Mesendoderm (in vitro differentiated cells): ENCODE measurements around the gene TMEM98.

Experiments used
- DNase-seq: peaks from one replicate; pipeline ENCODE4 v3.0.0; 2013
- H2AK5ac ChIP-seq: 2 replicates; pipeline ENCODE4 v1.6.1; 2013; ENCODE audit warnings: low read length, inconsistent platforms
- H2BK120ac ChIP-seq: 2 replicates; pipeline ENCODE4 v1.6.1; 2013; ENCODE audit warnings: low read depth, mild to moderate bottlenecking, low read length, moderate library complexity, mixed read lengths
- H2BK15ac ChIP-seq: replicated peaks from 2 replicates; pipeline ENCODE4 v1.6.1; 2013; ENCODE audit warnings: low read depth, mild to moderate bottlenecking, moderate library complexity
- H2BK5ac ChIP-seq: 2 replicates; pipeline ENCODE4 v1.6.1; 2013; ENCODE audit warnings: low read length, inconsistent platforms
- H3K18ac ChIP-seq: 2 replicates; pipeline ENCODE4 v1.6.1; 2013; ENCODE audit warnings: mild to moderate bottlenecking, low read length, mixed read lengths
- H3K23ac ChIP-seq: one replicate; pipeline ENCODE4 v1.6.1; 2013; ENCODE audit warnings: low read length
- H3K27ac ChIP-seq: 2 replicates; pipeline ENCODE4 v1.5.1; 2013; ENCODE audit warnings: low read depth, mild to moderate bottlenecking, inconsistent platforms, low read length, moderate library complexity
- H3K27me3 ChIP-seq: 2 replicates; pipeline ENCODE4 v1.6.1; 2013; ENCODE audit warnings: low read length, control low read depth, mild to moderate bottlenecking, inconsistent platforms; ENCODE audit not compliant: insufficient read depth, poor library complexity
- H3K36me3 ChIP-seq: 2 replicates; pipeline ENCODE4 v1.6.1; 2013; ENCODE audit warnings: low read length, inconsistent platforms; ENCODE audit not compliant: control insufficient read depth, insufficient read depth
- H3K4ac ChIP-seq: one replicate; pipeline ENCODE4 v1.6.1; 2013; ENCODE audit warnings: low read depth, mild to moderate bottlenecking, low read length, moderate library complexity
- H3K4me1 ChIP-seq: 2 replicates; pipeline ENCODE4 v1.6.1; 2013; ENCODE audit warnings: low read depth, low read length, inconsistent platforms; ENCODE audit not compliant: control insufficient read depth
- H3K4me2 ChIP-seq: 2 replicates; pipeline ENCODE4 v1.6.1; 2013; ENCODE audit warnings: low read length
- H3K4me3 ChIP-seq: 2 replicates; pipeline ENCODE4 v1.5.1; 2013; ENCODE audit warnings: mild to moderate bottlenecking, low read length
- H3K56ac ChIP-seq: one replicate; pipeline ENCODE4 v1.6.1; 2013; ENCODE audit warnings: low read length
- H3K79me1 ChIP-seq: 2 replicates; pipeline ENCODE4 v1.6.1; 2013; ENCODE audit warnings: low read length, inconsistent platforms
- H3K79me2 ChIP-seq: 2 replicates; pipeline ENCODE4 v1.6.1; 2013; ENCODE audit warnings: mild to moderate bottlenecking, low read length; ENCODE audit not compliant: control insufficient read depth, insufficient read depth
- H3K9ac ChIP-seq: 2 replicates; pipeline ENCODE4 v1.6.1; 2013; ENCODE audit warnings: low read length, inconsistent platforms
- H4K5ac ChIP-seq: one replicate; pipeline ENCODE4 v1.6.1; 2013; ENCODE audit warnings: low read length
- H4K8ac ChIP-seq: one replicate; pipeline ENCODE4 v1.6.1; 2013; ENCODE audit warnings: low read depth, mild to moderate bottlenecking, control low read depth, low read length, moderate library complexity
- WGBS: extraction: QIAGEN DNeasy Blood & Tissue Kit; methylation state at CpG from one replicate; pipeline ENCODE4 v1.1.7; 2013; ENCODE audit warnings: low lambda C conversion rate, missing lambda C conversion rate; ENCODE audit not compliant: insufficient coverage; ENCODE audit errors: extremely low coverage; 5-methylcytosine and 5-hydroxymethylcytosine counted together

Gene TMEM98

GRCh38 chr17:32936894-32937500 lies 9.0 kb downstream of the TMEM98 start:
- no peaks in the 10 kb centered on the region for H3K79me2 ChIP-seq
- peak; percentile 91 for DNase-seq
- H2AK5ac ChIP-seq, result no peak overlapping the region
- no peak overlapping the region for H3K27ac ChIP-seq
- H3K27me3 ChIP-seq, result no peaks in the 10 kb centered on the region
- H3K79me1 ChIP-seq, result peaks cover 5% of the 10 kb centered on the region
- H2BK15ac ChIP-seq, result no peak overlapping the region
- H3K56ac ChIP-seq, result no peak overlapping the region
- H3K4me1 ChIP-seq, result no peaks in the 10 kb centered on the region
- no peak overlapping the region for H3K4me3 ChIP-seq
- no peak overlapping the region for H3K18ac ChIP-seq
- H3K36me3 ChIP-seq, result peaks cover 3% of the 10 kb centered on the region
- no peak overlapping the region for H3K9ac ChIP-seq
- no CpG with 5 or more reads among the region's 14 CpGs for WGBS
- H3K4ac ChIP-seq, result no peak overlapping the region
- no peak overlapping the region for H3K4me2 ChIP-seq
- no peak overlapping the region for H4K8ac ChIP-seq
- no peak overlapping the region for H2BK5ac ChIP-seq
- H3K23ac ChIP-seq, result no peak overlapping the region
- H2BK120ac ChIP-seq, result no peak overlapping the region
- no peak overlapping the region for H4K5ac ChIP-seq

GRCh38 chr17:32940706-32941390 lies 12.9 kb downstream of the TMEM98 start:
- WGBS, result no CpG with 5 or more reads among the region's 10 CpGs

GRCh38 chr17:32941419-32942032 lies 13.6 kb downstream of the TMEM98 start:
- H3K18ac ChIP-seq, result no peak overlapping the region
- no CpG with 5 or more reads among the region's 8 CpGs for WGBS

More at GRCh38 chr17:32940706-32941390, 12.9 kb downstream of the TMEM98 start:
- no peak for DNase-seq
- no peak overlapping the region for H2BK120ac ChIP-seq
- H2BK15ac ChIP-seq, result no peak overlapping the region
- no peak overlapping the region for H3K23ac ChIP-seq
- no peak overlapping the region for H3K4me3 ChIP-seq
- no peaks in the 10 kb centered on the region for H3K79me1 ChIP-seq
- H3K18ac ChIP-seq, result no peak overlapping the region
- no peaks in the 10 kb centered on the region for H3K79me2 ChIP-seq
- no peak overlapping the region for H3K27ac ChIP-seq
- H2BK5ac ChIP-seq, result no peak overlapping the region
- no peak overlapping the region for H3K4me2 ChIP-seq
- H3K27me3 ChIP-seq, result no peaks in the 10 kb centered on the region
- no peak overlapping the region for H4K8ac ChIP-seq
- no peak overlapping the region for H2AK5ac ChIP-seq
- H3K9ac ChIP-seq, result no peak overlapping the region
- H3K4me1 ChIP-seq, result no peaks in the 10 kb centered on the region
- no peak overlapping the region for H3K4ac ChIP-seq
- no peak overlapping the region for H4K5ac ChIP-seq
- H3K36me3 ChIP-seq, result no peaks in the 10 kb centered on the region
- H3K56ac ChIP-seq, result no peak overlapping the region

GRCh38 chr17:32943206-32943605 lies 15.3 kb downstream of the TMEM98 start:
- no peaks in the 10 kb centered on the region for H3K79me2 ChIP-seq
- no peak overlapping the region for H3K4ac ChIP-seq
- H2BK120ac ChIP-seq, result no peak overlapping the region
- H3K27ac ChIP-seq, result no peak overlapping the region
- no peak overlapping the region for H4K8ac ChIP-seq
- no peak overlapping the region for H3K4me3 ChIP-seq
- H3K18ac ChIP-seq, result no peak overlapping the region
- H3K4me2 ChIP-seq, result no peak overlapping the region
- H3K56ac ChIP-seq, result no peak overlapping the region
- no CpG with 5 or more reads among the region's 2 CpGs for WGBS
- peak; percentile 54 for DNase-seq
- no peaks in the 10 kb centered on the region for H3K79me1 ChIP-seq
- H3K4me1 ChIP-seq, result no peaks in the 10 kb centered on the region
- no peak overlapping the region for H2BK15ac ChIP-seq
- no peak overlapping the region for H2BK5ac ChIP-seq
- H3K27me3 ChIP-seq, result no peaks in the 10 kb centered on the region
- H3K36me3 ChIP-seq, result no peaks in the 10 kb centered on the region
- H3K9ac ChIP-seq, result no peak overlapping the region
- H3K23ac ChIP-seq, result no peak overlapping the region
- H4K5ac ChIP-seq, result no peak overlapping the region
- no peak overlapping the region for H2AK5ac ChIP-seq

More at GRCh38 chr17:32941419-32942032, 13.6 kb downstream of the TMEM98 start:
- Histone ChIP-seq H2BK5ac (no peak overlapping the region), H4K5ac (no peak overlapping the region), H3K4me2 (no peak overlapping the region), H3K79me2 (no peaks in the 10 kb centered on the region), H3K27ac (no peak overlapping the region), H2AK5ac (no peak overlapping the region), H2BK120ac (no peak overlapping the region), H3K27me3 (no peaks in the 10 kb centered on the region), H3K9ac (no peak overlapping the region), H3K4me1 (no peaks in the 10 kb centered on the region), H3K4ac (no peak overlapping the region), H3K79me1 (no peaks in the 10 kb centered on the region), H2BK15ac (no peak overlapping the region), H3K36me3 (no peaks in the 10 kb centered on the region), H4K8ac (no peak overlapping the region), H3K23ac (no peak overlapping the region), H3K4me3 (no peak overlapping the region), H3K56ac (no peak overlapping the region)
- DNase-seq, result no peak

GRCh38 chr17:32943647-32944191 lies 15.8 kb downstream of the TMEM98 start:
- no peak overlapping the region for H3K27ac ChIP-seq
- H3K4me2 ChIP-seq, result no peak overlapping the region

More at GRCh38 chr17:32943647-32944191, 15.8 kb downstream of the TMEM98 start:
- Histone ChIP-seq H2AK5ac (no peak overlapping the region), H3K56ac (no peak overlapping the region), H3K9ac (no peak overlapping the region), H2BK5ac (no peak overlapping the region), H3K79me2 (no peaks in the 10 kb centered on the region), H4K8ac (no peak overlapping the region), H3K79me1 (no peaks in the 10 kb centered on the region), H3K4me1 (no peaks in the 10 kb centered on the region), H4K5ac (no peak overlapping the region), H3K4me3 (no peak overlapping the region), H2BK15ac (no peak overlapping the region), H3K27me3 (no peaks in the 10 kb centered on the region), H3K36me3 (no peaks in the 10 kb centered on the region), H2BK120ac (no peak overlapping the region), H3K18ac (no peak overlapping the region), H3K23ac (no peak overlapping the region), H3K4ac (no peak overlapping the region)
- no CpG with 5 or more reads among the region's 8 CpGs for WGBS
- peak; percentile 84 for DNase-seq
